Esophagus squamous epithelium (tissue), 5 donors: ENCODE measurements around the gene SMARCA2. TPM values are rescaled to one million over a fixed set of nuclear protein-coding genes. Genes with fewer than 3 reads are reported as not detected.

Experiments
- DNase-seq: peaks from one replicate; lab custom pipeline; 2025; lab: John Stamatoyannopoulos, UW
- H3K27ac ChIP-seq, 4 donors: fragments of 200-600 bp; sonication (generic); one replicate each; pipeline ENCODE4 v1.5.1; 2016 to 2019; ENCODE audit warnings: mild to moderate bottlenecking in 1 of 4
- H3K27me3 ChIP-seq, 4 donors: fragments of 200-600 bp; sonication (generic); 1 replicate in 3 of 4; 2 replicates in 1 of 4; pipeline versions ENCODE4 v1.5.1 to v1.6.0; 2017 to 2021; ENCODE audit warnings: antibody characterized with exemption in 1 of 4
- H3K36me3 ChIP-seq, 3 donors: fragments of 200-600 bp; sonication (generic); one replicate each; pipeline ENCODE4 v1.5.1; 2016 to 2019
- H3K4me1 ChIP-seq, 3 donors: fragments of 200-600 bp; sonication (generic); one replicate each; pipeline ENCODE4 v1.5.1; 2017 to 2019
- H3K4me3 ChIP-seq, 4 donors: fragments of 200-600 bp; sonication (generic); 1 replicate in 3 of 4; 2 replicates in 1 of 4; pipeline ENCODE4 v1.5.1; 2016 to 2019; ENCODE audit warnings: mild to moderate bottlenecking in 2 of 4, moderate library complexity in 1 of 4
- H3K9me3 ChIP-seq, 3 donors: fragments of 200-600 bp; sonication (generic); one replicate each; pipeline ENCODE4 v1.5.1; 2016 to 2019
- POLR2A ChIP-seq, 4 donors: fragments of 450-650 bp; IDR thresholded peaks; one replicate each; pipeline ENCODE4 v1.6.1; 2017; ENCODE audit warnings: antibody characterized with exemption in 4 of 4, mild to moderate bottlenecking in 4 of 4, moderate library complexity in 3 of 4
- WGBS, 2 donors: methylation state at CpG; one replicate each; pipeline ENCODE4 v1.1.5; 2018; 5-methylcytosine and 5-hydroxymethylcytosine counted together
- intact Hi-C: fragments of 100-400 bp; cut with DNase I; formaldehyde crosslinking; loops from one replicate; pipeline ENCODE4 v1.15.0; 2022
- total RNA-seq, 4 donors: library from RNA; depleted of rRNA; stranded (reverse); fragments of >200 nt; gene quantifications; one replicate each; pipeline ENCODE4 v1.1.0, GENCODE V29; 2016
- TF ChIP-seq, protein P1 (sequence below), 6 experiments: fragments of 450-650 bp in 4 of 6; fragments of 200-600 bp in 2 of 6; sonication (generic) in 2 of 6; IDR thresholded peaks; one replicate each; pipeline ENCODE4 v1.5.1; 2016 to 2019; ENCODE audit warnings: antibody characterized with exemption in 6 of 6, mild to moderate bottlenecking in 4 of 6, moderate library complexity in 4 of 6
- donor health status: DM: yes; HTN: yes; CAD: no.

SMARCA2 gene
- total RNA-seq, 4 donors from 2014 or later: 51.0 to 93.3 (median 64.1) TPM

- 70 to 71% methylated on average over 2 of the region's 2 CpGs for WGBS, 2 donors
- DNase-seq: no peak
- no peak for TF ChIP-seq POLR2A (IDR thresholded peaks at IDR 0.05)
- TF ChIP-seq, protein P1, sequence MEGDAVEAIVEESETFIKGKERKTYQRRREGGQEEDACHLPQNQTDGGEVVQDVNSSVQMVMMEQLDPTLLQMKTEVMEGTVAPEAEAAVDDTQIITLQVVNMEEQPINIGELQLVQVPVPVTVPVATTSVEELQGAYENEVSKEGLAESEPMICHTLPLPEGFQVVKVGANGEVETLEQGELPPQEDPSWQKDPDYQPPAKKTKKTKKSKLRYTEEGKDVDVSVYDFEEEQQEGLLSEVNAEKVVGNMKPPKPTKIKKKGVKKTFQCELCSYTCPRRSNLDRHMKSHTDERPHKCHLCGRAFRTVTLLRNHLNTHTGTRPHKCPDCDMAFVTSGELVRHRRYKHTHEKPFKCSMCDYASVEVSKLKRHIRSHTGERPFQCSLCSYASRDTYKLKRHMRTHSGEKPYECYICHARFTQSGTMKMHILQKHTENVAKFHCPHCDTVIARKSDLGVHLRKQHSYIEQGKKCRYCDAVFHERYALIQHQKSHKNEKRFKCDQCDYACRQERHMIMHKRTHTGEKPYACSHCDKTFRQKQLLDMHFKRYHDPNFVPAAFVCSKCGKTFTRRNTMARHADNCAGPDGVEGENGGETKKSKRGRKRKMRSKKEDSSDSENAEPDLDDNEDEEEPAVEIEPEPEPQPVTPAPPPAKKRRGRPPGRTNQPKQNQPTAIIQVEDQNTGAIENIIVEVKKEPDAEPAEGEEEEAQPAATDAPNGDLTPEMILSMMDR (IDR thresholded peaks at IDR 0.05): no peak
These were observed 17.5 kb upstream of the SMARCA2 start for GRCh38 chr9:1997646-1998045.

GRCh38 chr9:1998111-1998510, 17.0 kb upstream of the SMARCA2 start:
- Histone ChIP-seq H3K27ac (no peak overlapping the region), H3K9me3 (no peaks in the 10 kb centered on the region), H3K4me1 (no peaks in the 10 kb centered on the region), H3K4me3 (no peak overlapping the region), H3K27me3 (no peaks in the 10 kb centered on the region), H3K36me3 (no peaks in the 10 kb centered on the region)
- no peak for DNase-seq
- WGBS, 2 donors: 70 to 72% methylated on average over 2 of the region's 2 CpGs
- intact Hi-C loops: no loop called here
- TF ChIP-seq, protein P1 (IDR thresholded peaks at IDR 0.05): no peak
- no peak for TF ChIP-seq POLR2A (IDR thresholded peaks at IDR 0.05)

More at GRCh38 chr9:1997646-1998045, 17.5 kb upstream of the SMARCA2 start:
- no peaks in the 10 kb centered on the region for H3K4me1 ChIP-seq
- H3K27me3 ChIP-seq: no peaks in the 10 kb centered on the region
- no peaks in the 10 kb centered on the region for H3K36me3 ChIP-seq
- no peak overlapping the region for H3K4me3 ChIP-seq
- H3K9me3 ChIP-seq: no peaks in the 10 kb centered on the region
- intact Hi-C loops: no loop called here
- H3K27ac ChIP-seq: no peak overlapping the region

GRCh38 chr9:2000314-2000713, 14.8 kb upstream of the SMARCA2 start:
- H3K4me3 ChIP-seq: no peak overlapping the region
- H3K36me3 ChIP-seq: no peaks in the 10 kb centered on the region
- no peaks in the 10 kb centered on the region for H3K4me1 ChIP-seq
- no peaks in the 10 kb centered on the region for H3K9me3 ChIP-seq
- no peak overlapping the region for H3K27ac ChIP-seq
- DNase-seq: no peak
- H3K27me3 ChIP-seq: no peaks in the 10 kb centered on the region
- WGBS, 2 donors: 94 to 96% methylated on average over 3 of the region's 3 CpGs
- TF ChIP-seq, protein P1 (IDR thresholded peaks at IDR 0.05): no peak
- TF ChIP-seq POLR2A (IDR thresholded peaks at IDR 0.05): no peak
- intact Hi-C loops: no loop called here

GRCh38 chr9:2008372-2008771, 6.8 kb upstream of the SMARCA2 start:
- WGBS, 2 donors: 78 to 87% methylated on average over 2 of the region's 2 CpGs
- H3K4me3 ChIP-seq: no peak overlapping the region
- H3K9me3 ChIP-seq: no peaks in the 10 kb centered on the region
- no peak for DNase-seq
- TF ChIP-seq, protein P1 (IDR thresholded peaks at IDR 0.05): no peak
- no peak for TF ChIP-seq POLR2A (IDR thresholded peaks at IDR 0.05)
- H3K4me1 ChIP-seq: peaks cover 0 to 1% (median 0%) of the 10 kb centered on the region in 3 donors
- H3K27ac ChIP-seq: no peak overlapping the region
- intact Hi-C loops: no loop called here
- H3K27me3 ChIP-seq: peaks cover 0 to 3% (median 0%) of the 10 kb centered on the region in 4 donors
- H3K36me3 ChIP-seq: no peaks in the 10 kb centered on the region

- WGBS, 2 donors: 70 to 73% methylated on average over 4 of the region's 4 CpGs
- TF ChIP-seq, protein P1 (IDR thresholded peaks at IDR 0.05): no peak
- TF ChIP-seq POLR2A (IDR thresholded peaks at IDR 0.05): no peak
- Histone ChIP-seq H3K36me3 (no peaks in the 10 kb centered on the region), H3K27me3 (no peaks in the 10 kb centered on the region), H3K9me3 (no peaks in the 10 kb centered on the region), H3K27ac (no peak overlapping the region), H3K4me3 (no peak overlapping the region), H3K4me1 (peaks cover 0 to 12% (median 5%) of the 10 kb centered on the region in 3 donors)
- no peak for DNase-seq
- intact Hi-C loops: no loop called here
These were observed 2.8 kb upstream of the SMARCA2 start for GRCh38 chr9:2012347-2012746.
